Activated naive CD4-positive, alpha-beta T cell treated with anti-CD3 and anti-CD28 coated beads, Interleukin-2, amount 50 U/mL, for 16 hours (primary cell): ENCODE results near the gene TMEM72.

Experiments used
- DNase-seq: peaks from one replicate; pipeline ENCODE4 v3.0.0-alpha.2; 2020

TMEM72 gene

DNA sequence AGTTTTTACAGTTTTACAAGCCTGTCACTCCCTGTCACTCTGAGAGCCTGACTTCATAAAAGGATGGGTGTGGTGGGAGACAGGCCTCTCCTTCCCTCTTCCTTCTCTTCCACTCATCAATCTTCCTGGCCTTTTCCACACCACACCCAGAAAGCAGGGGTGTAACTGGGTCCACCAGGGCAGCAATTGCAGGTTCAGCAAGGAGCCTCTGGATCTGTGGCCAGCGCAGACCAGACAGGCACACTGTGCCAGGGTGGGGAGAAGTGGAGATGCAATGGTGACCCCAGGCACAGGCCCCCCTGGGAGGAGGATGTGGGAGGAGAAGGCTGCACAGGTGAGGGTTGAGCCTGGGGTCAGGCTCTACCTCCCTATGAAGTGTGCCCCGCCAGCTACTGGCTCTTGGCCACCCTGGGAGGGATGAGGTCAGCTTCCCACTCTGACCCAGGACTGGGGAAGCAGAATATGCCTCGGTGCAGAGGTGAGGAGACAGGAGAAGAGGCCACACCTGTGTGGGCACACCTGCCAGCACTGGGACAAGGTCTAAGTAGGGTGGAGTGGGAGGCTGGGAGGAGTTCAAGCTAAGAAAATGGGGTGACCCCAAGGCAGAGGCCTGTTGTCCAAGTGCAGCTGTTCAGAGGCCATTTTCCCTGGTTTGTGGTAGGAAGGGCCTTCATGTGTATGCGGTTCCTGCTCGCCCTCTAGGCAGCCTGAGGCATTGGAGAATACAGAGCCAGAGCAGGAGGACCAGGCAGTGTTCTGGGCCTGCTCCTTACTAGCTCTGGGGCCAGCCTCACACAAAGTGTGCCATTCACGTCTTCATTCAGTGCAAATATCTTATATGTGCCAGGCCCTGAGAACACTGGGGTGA lies 20.2 kb upstream of the TMEM72 start:
- DNase-seq: no peak

DNA sequence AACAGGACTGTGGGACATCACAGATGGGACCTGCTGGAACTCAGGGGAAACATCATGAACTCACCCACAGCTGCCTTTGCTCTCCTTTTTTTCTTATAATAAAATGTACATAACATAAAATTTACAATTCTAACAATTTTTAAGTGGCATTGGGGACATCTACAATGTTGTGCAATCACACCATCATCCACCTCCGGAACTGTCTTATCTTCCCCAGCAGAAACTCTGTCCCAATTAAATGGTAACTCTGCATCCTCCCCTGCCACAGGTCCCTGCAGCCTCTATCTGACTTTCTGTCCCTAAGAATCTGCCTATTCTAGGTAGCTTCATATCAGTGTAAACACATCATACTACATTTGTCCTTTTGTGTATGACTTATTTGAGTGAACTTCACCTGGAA lies 19.4 kb upstream of the TMEM72 start:
- DNase-seq: no peak

DNA sequence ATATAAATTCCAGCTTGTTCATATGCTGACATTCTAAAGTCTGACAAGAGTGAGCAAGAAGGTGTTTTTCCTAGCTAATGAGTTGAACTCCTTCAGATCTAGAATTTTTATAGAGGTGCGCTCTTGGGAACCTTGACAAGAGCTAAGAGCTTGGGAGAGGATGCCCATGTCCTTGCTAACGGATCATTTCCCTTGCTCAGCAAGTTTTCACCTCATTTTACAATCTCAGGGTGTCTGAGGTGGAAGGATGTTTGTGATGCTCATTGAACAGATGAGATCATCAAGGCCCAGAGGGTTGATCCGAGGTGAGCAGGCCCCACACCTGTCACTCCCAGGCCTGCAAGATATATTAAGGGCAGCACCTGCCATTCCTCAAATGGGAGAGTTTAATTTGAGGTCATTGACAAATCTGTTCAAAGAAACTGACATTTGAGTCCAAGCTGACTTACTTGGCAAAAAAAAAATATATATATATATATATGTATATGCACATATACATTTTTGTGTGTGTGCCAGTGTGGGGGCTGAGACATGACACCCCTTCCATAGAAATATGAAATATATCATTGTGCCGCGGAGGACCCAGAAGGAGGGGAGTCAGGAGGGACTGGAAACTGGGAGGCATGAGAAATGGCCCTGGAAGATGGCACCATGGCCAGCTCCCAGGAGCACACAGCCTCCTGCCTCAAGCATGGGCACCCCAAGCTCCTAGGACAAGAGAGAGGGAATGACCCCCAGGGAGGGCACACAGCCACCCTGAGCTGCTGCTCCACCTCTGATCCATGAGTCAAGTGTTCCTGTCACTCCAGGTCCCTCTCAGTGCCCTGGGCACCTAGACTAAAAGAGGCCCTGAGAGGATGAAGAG lies 17.3 kb upstream of the TMEM72 start:
- DNase-seq: no peak

DNA sequence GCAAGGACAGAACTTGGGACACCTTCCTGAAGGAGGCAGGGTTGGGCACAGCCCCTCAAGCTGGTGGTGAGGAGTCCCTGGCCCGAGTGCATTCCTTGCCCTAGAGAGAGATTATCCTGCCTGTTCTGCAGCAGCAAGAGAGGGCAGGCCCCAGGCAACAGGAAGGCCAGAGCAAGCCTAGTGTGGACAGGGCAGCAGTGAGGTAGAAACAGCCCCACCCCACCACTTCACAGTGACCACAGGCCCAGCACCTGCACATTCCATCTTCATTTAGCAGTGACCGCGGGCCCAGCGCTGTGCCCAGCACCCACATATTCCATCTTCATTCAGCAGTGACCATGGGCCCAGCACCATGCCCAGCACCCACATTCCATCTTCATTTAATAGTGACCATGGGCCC lies 16.4 kb upstream of the TMEM72 start:
- no peak for DNase-seq

DNA sequence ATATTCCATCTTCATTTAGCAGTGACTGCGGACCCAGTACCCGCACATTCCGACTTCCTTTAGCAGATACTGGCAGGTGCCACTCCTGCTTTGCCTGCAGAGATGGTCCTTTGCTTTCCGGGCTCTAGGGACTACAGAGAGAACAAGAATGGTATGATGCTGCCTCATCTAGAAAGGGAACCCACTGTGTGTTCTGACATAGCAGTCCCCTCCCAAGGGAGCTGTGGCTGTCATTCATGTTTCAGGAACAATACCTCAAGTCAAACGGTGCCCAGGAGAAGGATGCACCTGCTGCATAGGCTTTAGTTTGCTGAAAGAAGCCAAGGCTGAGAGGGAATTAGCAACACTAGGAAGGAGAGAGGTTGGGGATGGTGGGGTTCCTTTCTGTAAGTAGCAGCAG lies 15.9 kb upstream of the TMEM72 start:
- no peak for DNase-seq

DNA sequence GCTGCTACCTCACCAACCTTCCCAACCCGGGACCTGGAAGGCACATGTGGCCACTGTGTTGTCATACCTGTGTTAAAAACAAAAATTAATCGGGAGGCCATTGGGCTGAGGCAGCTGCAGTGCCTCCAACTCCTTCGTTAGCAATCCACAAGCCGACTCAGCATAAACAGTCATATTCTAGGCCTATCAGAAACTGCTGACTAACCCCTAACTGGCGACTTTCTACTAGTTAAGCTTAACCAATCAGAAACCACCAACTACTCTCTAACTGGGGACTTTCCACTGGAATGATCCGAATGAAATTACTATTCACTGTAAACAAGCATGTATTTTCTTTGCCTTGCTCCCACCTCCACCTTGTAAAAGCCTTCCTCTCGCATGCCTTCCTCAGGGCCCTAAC lies 14.1 kb upstream of the TMEM72 start:
- no peak for DNase-seq

DNA sequence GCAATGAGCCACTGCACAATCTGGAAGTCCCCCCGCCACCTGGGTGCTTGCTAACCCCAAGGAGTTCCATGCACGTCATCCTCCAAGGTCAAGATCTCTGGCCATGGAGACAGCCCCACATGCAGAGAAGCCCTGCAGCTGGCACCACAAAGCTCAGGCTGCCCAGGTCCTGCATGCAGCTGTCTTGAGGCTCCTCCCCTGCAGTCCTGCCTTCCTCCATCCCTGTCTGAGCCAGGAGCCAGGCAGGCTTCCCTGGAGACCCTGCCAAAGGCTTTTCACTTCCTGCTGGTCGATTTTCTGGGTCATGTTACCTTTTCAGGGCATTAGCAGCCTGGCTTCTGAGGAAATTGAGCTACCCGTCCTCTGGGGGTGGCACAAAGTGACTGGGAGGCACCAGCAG lies 12.5 kb upstream of the TMEM72 start:
- DNase-seq: no peak

DNA sequence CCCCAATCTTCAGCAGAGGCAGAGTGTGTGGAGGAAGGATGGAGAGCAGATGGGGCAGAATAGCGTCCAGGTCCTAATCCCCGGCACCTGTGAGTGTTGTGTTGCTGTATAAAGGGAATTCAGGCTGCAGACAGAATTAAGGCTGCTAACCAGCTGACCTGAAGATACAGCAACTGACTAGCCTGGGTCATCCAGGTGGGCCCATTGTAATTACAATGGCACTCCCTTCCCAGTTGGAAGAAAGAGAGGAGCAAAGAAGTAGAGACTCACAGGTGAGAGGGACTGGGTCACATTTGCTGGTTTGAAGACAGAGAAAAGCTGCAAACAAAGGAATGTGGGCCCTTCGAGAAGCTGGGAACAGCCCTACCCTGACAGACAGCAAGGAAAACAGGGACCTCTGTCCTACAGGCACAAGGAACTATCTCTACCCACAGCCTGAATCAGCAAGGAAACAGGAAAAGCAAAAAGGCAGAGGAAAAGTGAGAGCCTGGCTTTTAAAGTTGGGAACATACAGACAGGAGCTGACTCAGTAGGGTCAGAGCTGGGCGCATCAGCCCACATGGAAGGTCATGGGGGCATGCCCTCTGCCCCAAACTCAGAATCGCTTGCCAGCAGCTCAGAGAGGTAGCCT lies 11.6 kb upstream of the TMEM72 start:
- DNase-seq: no peak

DNA sequence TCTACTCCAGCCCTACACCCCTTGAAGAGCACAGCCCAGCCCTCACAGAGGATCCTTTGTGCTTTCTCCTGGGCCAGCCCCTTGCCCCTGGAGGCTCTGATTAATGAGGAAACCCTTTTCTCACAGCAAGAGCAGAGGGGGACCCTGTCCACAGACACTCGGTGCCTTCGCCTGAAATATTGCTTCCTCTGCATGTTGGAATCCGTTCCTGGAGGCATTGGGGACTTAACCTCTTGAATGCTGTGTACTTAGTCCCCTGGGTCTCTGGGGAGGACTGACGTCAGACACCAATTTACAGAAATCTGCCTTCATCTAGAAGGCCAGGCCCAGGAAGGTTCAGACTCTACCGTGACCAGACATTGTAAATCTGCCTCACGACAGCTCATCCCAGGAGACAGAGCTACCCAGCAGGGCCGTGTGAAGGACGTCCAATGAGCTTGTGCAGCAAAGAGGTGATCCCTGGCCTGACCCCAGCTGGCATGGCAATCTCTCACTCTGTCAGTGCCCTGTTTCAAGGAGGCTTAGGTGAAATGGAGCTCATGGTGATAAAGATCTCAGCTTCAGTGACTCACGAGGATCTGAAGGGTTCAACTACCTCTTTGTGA lies 8.1 kb upstream of the TMEM72 start:
- no peak for DNase-seq

DNA sequence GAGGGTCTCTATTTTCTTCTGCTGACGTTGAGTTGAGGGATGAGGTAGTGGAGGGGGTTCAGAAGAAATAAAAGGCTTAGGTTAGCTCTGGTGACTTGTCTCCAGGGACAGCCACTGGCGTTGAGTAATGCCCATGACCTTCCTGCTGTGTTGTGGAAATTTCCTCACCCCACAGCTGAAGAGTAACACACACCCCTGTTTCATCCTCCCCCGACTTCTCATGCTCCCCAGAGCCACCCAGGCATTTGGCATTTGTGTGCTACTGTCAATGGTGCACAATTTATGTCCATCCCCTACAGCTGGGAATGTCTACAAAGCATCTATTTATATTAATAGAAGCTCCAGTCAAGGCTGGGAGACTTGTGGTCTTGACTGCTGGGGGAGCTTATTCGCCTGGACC lies 4.7 kb upstream of the TMEM72 start:
- DNase-seq: no peak

DNA sequence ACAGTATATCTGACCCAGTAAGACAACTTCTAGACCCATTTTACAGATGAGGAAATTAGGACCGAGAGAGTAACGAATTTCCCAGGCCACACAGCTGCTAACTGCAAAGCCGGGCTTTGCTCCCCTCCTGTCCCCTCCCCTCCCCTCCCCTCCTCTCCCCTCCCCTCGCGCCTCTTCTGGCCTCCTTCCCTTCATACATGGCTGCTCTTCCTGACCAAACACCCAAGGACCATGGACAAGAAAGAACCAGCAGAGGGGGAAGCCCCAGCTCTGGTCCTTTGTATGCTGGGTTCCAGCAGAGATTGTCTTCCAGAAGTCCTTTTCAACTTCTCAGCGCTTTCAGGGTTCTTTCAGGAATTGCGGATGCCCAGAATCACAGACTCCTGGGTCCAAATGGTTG lies 3.6 kb upstream of the TMEM72 start:
- no peak for DNase-seq

DNA sequence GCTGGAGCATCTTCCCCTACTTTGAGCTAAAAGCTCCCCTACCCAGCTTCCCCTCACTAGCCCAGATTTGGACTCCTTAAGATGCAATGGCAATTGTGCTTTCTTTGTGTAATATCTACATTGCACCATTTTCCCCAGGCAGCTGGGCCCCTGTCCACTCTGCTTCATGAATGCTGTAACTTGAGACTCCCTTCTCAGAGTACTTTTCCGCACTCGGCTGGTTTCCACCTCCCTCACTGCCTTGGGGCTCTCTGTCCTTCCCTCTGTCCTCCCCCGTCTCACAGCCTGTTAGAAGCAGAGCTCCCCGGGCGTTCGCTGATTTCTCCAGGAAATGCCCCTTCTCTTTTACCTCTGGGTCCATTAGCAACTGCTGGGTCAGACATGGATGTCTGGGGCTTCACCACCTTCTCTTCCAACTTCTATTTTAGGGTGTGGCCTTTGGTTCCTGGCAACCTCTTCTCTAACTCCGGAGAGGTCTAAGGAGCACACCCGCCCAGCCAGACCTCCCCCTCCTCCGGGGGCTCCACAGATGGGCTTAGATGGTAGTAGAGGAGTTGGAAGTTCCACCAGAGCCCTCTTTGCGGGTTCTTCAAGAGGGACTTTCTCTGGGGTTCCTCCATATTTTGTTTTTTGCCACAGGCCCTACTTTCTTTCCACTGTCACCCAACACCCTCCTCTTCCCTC lies 2.9 kb upstream of the TMEM72 start:
- no peak for DNase-seq

DNA sequence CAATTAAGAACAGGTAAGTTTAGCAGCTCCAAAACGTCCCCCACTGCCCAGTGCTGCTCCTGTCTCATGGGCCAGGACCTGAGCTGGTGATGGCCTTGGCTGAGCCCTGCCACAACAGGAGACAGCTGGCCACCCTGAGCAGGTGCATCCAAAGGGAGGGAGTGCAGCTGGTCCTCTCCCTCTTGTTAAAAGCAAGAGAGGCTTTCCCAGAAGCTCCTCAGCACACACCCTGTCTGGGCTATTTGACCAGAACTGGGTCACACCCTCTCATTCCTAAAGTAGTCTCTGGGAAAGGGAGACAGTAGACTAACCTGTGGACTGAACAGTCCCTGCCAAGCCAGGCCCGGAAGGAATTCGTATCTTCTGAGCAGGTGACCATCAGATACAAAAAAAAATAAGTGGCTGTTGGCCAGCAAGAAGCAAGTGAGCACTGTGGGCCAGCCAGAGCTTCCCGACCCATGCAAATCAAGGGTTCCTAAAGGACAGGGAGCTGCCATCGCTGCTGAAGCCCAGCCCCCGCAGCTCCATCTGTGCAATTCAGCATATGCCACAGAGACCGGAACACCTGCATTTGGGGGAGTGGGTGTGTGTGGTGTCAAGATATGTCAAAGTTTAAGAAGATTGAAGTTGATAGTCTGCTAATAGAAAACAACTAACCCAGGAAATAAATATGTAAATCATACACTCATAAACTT lies 2.1 kb upstream of the TMEM72 start:
- DNase-seq: no peak

DNA sequence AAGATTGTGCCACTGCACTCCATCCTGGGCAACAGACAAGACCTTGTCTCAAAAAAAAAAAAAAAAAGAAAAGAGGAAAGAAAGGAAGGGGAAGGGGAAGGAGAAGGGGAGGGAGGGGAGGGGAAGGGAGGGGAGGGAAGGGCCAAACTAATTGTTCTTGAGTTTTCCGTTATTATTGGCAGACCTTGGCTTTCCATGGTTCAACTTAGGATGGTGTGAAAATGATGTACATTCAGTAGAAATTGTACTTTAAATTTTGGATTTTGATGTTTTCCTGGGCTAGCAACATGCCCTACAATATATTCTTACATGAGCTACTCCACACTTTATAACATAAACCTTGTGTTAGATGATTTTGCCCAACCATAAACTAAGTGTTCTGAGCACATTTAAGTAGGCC lies 1.2 kb upstream of the TMEM72 start:
- DNase-seq: no peak

DNA sequence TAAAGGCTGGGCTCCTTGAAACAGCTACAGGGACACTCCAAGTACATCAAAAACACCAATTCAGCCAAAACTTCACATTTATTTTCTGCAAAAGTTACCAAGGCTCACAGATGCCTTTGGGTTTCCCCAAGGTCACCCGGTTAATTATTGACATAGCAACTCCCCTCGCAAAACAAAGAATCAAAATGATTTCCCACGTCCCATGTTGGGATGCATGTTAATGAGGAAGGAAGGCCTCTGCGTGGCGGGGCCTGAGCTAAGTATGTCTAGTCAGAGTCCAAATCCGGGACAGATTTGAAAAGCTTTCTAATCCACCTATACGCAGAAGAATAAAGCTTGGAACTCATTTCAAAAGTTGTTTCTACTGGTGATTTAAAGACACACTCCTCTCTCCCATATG lies 535 bp upstream of the TMEM72 start:
- no peak for DNase-seq

DNA sequence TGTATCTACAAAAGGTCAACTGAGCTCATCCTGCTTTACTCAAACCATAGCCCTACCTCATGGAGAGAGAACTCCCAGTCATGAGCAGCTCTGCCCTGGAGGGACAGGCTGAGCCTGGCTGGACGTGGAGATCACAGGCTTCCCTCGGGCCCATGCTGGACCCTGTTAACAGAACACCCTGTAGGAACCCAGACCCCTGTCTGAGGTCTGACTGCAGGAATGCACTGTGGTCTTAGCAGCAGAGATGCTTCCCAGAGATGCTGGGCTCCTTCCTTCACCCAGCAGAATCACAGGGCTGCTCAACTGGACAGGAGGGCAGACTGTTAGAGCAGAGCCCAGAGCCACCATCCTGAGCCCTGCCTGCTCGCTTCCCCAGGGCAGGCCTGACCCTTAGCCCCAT lies 814 bp downstream of the TMEM72 start:
- no peak for DNase-seq

DNA sequence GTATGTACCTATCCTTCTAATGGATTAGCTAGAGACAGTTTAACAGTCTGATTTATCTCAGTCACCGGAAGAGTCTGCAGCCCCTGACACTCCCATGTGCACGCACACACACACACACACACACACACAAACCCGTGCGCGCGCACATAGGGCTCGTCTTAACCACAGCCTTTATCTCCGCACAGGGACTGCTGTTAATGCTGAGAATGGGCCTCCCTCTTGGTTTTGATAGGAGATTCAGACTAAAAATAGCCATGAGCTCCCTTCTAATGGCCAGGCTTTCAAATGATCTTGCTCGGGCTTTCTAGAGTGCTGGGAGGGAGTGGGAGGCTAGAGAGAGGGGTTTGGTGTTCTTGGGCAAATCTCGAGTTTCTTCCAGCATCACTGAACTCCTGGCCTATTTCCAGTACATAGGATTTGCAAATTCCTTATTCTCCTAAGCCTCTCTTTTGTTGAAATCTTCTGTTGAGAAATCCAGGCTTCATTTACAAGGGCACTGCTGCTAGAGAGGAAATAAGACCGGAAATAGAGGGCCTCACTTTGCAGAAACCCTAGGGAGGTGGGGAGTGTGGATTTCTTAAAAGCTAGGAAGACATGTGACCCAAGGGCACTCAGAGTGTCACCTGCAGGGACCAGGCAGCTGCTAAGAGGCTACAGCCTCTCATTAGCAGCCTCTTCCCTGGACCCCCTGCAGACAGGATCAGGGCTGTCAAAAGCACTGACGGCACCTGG lies 2.4 kb downstream of the TMEM72 start:
- no peak for DNase-seq

DNA sequence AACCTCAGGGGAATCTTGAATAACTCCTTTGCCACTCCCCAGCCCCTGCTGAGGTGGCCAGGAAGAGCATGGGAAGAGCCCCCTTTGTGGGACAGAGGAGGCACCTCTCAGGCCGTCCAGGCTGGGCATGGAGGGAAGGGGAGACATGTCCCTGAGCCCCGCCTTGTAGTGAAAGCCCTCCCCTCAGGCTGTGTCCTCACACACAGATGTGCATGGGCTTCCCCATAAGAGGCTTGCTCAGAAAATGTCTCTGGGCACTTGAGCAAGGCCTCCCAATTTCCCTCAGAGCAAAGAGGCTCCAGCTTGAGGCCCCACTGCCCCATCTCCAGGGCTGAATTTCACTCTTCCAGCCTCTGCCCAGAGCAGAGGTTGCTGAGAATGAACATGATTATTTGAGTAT lies 3.8 kb downstream of the TMEM72 start:
- no peak for DNase-seq

DNA sequence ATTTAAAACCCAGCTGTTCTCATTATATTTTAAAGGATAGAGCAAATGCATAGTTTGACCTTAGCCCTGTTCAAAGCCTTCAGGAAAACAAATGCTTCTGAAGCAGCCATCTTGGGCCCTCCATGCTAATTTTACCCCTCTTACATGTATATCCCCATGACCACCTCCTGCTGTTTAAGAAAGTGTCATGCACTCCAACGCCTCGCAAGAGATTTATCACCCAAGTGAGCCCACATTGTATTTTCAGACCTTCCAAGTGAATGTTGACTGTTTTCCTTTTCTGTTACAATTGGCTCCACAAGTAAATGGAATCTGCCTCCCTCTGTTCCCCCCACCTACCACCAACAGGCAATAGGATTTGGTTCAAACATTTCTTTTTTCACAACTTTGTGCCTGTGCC lies 5.3 kb downstream of the TMEM72 start:
- no peak for DNase-seq

DNA sequence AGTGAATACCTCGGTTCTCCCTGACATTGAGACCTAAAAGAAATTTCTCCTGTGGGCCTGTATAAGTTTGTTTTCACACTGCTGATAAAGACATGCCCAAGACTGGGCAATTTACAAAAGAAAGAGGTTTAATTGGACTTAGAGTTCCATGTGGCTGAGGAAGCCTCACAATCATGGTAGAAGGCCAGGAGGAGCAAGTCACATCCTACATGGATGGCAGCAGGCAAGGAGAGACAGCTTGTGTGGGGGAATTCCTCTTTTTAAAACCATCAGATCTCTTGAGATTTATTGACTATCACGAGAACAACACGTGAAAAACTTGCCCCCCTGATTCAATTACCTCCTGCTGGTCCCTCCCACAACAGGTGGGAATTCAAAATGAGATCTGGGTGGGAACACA lies 6.7 kb downstream of the TMEM72 start:
- DNase-seq: no peak

DNA sequence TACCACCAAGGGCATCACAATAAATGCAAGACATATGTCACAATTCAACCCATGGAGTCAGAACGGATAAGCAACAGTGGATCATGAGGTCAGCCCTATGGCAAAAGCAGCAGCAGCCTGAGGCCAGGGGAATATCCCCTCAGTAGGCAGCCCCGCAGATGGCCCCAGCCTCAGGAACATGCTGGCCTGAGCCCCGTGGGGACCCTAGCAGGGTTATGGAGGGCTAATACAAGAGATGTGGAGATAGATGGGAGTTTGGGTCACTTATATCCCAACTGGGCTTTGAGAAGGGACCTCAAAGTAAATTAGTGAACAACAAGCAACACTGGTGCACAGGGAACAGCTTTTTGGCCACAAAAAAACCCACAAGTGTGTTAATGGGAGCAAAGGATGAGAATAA lies 9.1 kb downstream of the TMEM72 start:
- no peak for DNase-seq
